Memory B cell (primary cell): ENCODE measurements around the gene RAG2.

Experiments used
- ATAC-seq: fragments of 150-1000 bp; cut with Tn5 transposase; 2 replicates; pipeline ENCODE4 v1.10.0; 2021; ENCODE audit warnings: low read depth, mild to moderate bottlenecking, moderate library complexity
- DNase-seq, 2 donors: peaks; one replicate each; pipeline ENCODE4 v3.0.0; 2022; ENCODE audit warnings: low spot score in 2 of 2
- H3K27ac Mint-ChIP-seq: one replicate; pipeline ENCODE4 v1.8.0; 2022; ENCODE audit warnings: mild to moderate bottlenecking, moderate library complexity, mixed read lengths
- H3K27me3 Mint-ChIP-seq: one replicate; pipeline ENCODE4 v1.8.0; 2022; ENCODE audit warnings: mixed read lengths
- H3K36me3 Mint-ChIP-seq: one replicate; pipeline ENCODE4 v1.8.0; 2022; ENCODE audit warnings: mild to moderate bottlenecking, mixed read lengths
- H3K4me1 Mint-ChIP-seq: one replicate; pipeline ENCODE4 v1.8.0; 2022; ENCODE audit warnings: mixed read lengths
- H3K4me3 Mint-ChIP-seq: one replicate; pipeline ENCODE4 v1.8.0; 2022; ENCODE audit warnings: mild to moderate bottlenecking, moderate library complexity, mixed read lengths
- H3K9me3 Mint-ChIP-seq: one replicate; pipeline ENCODE4 v1.8.0; 2022; ENCODE audit warnings: mixed read lengths

Gene RAG2

DNA sequence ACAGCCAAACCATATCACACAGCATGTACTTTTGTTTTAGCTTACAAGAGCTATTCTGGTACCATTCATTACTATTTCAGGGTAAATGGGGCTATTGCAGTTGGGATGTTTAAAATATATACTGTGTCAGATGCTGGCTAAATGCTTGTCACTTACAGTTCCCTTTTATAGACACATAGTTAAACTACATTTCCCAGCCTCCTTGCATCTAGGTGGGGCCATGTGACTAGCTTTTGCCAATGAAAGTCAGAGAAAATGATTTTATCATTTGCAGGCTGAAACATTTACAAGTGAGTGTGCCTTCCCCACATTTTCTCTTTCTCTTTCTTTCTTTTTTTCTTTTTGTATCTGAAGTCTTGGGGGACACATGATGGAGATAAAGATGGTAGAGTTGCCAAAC, 11.5 kb downstream of the RAG2 start:
- ATAC-seq (no peak), DNase-seq (no peak)
- Mint-ChIP-seq H3K9me3 (peaks cover 7% of the 10 kb centered on the region), H3K4me3 (no peak overlapping the region), H3K27me3 (peaks cover 13% of the 10 kb centered on the region), H3K4me1 (no peaks in the 10 kb centered on the region), H3K27ac (no peak overlapping the region), H3K36me3 (peaks cover 3% of the 10 kb centered on the region)

DNA sequence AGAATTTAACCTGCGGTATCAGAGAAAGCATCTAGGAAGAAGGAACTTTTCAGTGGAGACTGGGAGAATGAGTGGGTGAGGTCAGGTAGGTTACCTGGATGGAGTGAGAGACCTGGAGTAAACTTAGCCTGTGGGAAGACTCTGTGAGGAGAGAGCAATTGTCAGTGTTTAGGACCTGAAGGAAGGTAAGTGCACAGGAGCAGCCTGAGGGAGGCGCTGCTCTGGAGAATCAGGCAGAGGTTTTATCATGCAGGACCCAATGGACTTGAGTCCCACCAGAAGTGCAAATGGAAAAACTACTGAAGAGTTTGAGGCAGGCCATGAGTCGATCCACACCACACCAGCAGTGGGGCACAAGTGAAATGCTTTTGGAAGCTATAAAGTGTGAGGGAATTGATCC, 14.4 kb downstream of the RAG2 start:
- DNase-seq (no peak), ATAC-seq (no peak)
- Mint-ChIP-seq H3K27me3 (peaks cover 7% of the 10 kb centered on the region), H3K36me3 (peaks cover 5% of the 10 kb centered on the region), H3K9me3 (peaks cover 7% of the 10 kb centered on the region), H3K4me3 (no peak overlapping the region), H3K4me1 (no peaks in the 10 kb centered on the region), H3K27ac (no peak overlapping the region)

DNA sequence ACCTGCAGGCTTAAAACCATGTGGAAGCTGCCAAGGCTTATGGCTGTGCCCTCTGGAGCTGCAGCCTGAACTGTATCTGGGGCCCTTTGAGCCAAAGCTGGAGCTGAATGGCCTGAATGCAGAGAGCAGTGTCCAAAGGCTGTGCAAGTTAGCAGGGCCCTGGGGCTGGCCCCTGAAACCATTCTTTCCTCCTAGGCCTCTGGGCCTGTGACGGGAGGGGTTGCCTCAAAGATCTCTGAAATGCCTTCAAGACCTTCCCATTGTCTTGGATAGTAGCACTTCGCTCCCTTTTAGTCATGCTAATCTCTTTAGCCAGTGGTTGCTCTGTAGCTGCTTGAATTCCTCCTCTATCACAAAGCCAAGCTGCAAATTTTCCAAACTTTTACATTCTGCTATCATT, 16.5 kb downstream of the RAG2 start:
- DNase-seq (no peak), ATAC-seq (no peak)
- Mint-ChIP-seq H3K9me3 (peaks cover 7% of the 10 kb centered on the region), H3K4me1 (no peaks in the 10 kb centered on the region), H3K4me3 (no peak overlapping the region), H3K36me3 (peaks cover 5% of the 10 kb centered on the region), H3K27me3 (peaks cover 3% of the 10 kb centered on the region), H3K27ac (no peak overlapping the region)

DNA sequence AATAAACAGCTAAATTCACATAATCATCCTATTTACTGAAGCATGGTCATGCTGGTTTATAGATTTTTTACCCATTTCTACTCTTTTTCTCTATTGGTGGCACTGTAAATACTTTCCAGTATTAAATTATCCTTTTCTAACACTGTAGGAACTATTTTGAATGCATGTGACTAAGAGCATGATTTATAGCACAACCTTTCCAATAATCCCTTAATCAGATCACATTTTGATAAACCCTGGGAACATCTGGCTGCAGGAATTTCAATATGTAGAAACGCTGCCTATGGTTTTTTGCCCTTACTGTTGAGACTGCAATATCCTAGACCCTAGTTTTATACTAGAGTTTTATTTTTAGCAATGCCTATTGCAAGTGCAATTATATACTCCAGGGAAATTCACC, 19.6 kb downstream of the RAG2 start:
- DNase-seq: no peak
- H3K4me1 Mint-ChIP-seq: no peaks in the 10 kb centered on the region
- peaks cover 9% of the 10 kb centered on the region for H3K27me3 Mint-ChIP-seq
- H3K27ac Mint-ChIP-seq: no peak overlapping the region
- peaks cover 7% of the 10 kb centered on the region for H3K9me3 Mint-ChIP-seq
- ATAC-seq: no peak
- H3K36me3 Mint-ChIP-seq: peaks cover 10% of the 10 kb centered on the region
- H3K4me3 Mint-ChIP-seq: no peak overlapping the region

- no peak for DNase-seq
Observed at GRCh38 chr11:36577859-36578258, 20.2 kb downstream of the RAG2 start.

GRCh38 chr11:36577373-36577772, 20.7 kb downstream of the RAG2 start:
- Mint-ChIP-seq H3K27me3 (peaks cover 8% of the 10 kb centered on the region), H3K4me1 (no peaks in the 10 kb centered on the region), H3K36me3 (peaks cover 10% of the 10 kb centered on the region), H3K4me3 (no peak overlapping the region), H3K27ac (no peak overlapping the region), H3K9me3 (peaks cover 7% of the 10 kb centered on the region)
- ATAC-seq (no peak), DNase-seq (no peak)

More at GRCh38 chr11:36577859-36578258, 20.2 kb downstream of the RAG2 start:
- no peak overlapping the region for H3K4me3 Mint-ChIP-seq
- no peak for ATAC-seq
- no peak overlapping the region for H3K27ac Mint-ChIP-seq
- H3K36me3 Mint-ChIP-seq: peaks cover 10% of the 10 kb centered on the region
- peaks cover 8% of the 10 kb centered on the region for H3K27me3 Mint-ChIP-seq
- no peaks in the 10 kb centered on the region for H3K4me1 Mint-ChIP-seq
- H3K9me3 Mint-ChIP-seq: peaks cover 7% of the 10 kb centered on the region

- ATAC-seq: no peak
- Mint-ChIP-seq H3K4me3 (no peak overlapping the region), H3K9me3 (no peaks in the 10 kb centered on the region), H3K27me3 (peaks cover 18% of the 10 kb centered on the region), H3K4me1 (no peaks in the 10 kb centered on the region), H3K27ac (no peak overlapping the region), H3K36me3 (peaks cover 5% of the 10 kb centered on the region)
- no peak for DNase-seq
Observed at GRCh38 chr11:36574486-36574885, 23.6 kb downstream of the RAG2 start.

- ATAC-seq (no peak), DNase-seq (no peak)
- no peak overlapping the region for H3K4me3 Mint-ChIP-seq
- peaks cover 2% of the 10 kb centered on the region for H3K4me1 Mint-ChIP-seq
- H3K36me3 Mint-ChIP-seq: peaks cover 2% of the 10 kb centered on the region
- no peaks in the 10 kb centered on the region for H3K9me3 Mint-ChIP-seq
- H3K27ac Mint-ChIP-seq: no peak overlapping the region
- H3K27me3 Mint-ChIP-seq: peaks cover 26% of the 10 kb centered on the region
Observed at GRCh38 chr11:36569095-36569494, 28.9 kb downstream of the RAG2 start.

DNA sequence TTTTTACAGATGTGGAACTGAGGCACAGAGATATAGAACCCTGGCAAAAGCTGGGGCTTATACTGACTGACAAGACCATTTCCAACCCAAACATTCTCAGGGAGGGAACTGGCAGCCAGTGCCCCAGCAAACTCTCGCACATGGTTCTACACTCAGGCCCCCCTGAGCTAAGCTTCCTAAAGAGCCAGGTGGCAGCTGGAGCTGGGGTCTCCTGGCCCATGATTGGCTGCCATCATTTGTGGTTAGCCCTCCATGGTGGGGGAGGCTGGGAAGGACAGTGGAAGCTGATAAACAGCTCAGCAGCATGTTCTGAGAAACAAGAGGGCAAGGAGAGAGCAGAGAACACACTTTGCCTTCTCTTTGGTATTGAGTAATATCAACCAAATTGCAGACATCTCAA, 30.3 kb downstream of the RAG2 start, which contains the start of gene RAG1:
RAG1 (plus strand) TSS at position 314 of the 400 bp plus-strand sequence. CDS start 5,298 bp downstream, outside the sequence.
- H3K27me3 Mint-ChIP-seq: peaks cover 25% of the 10 kb centered on the region
- ATAC-seq (no peak), DNase-seq (no peak)
- peaks cover 2% of the 10 kb centered on the region for H3K4me1 Mint-ChIP-seq
- H3K27ac Mint-ChIP-seq: no peak within 1 kb of the TSS
- H3K4me3 Mint-ChIP-seq: no peak within 1 kb of the TSS
- no peaks in the 10 kb centered on the region for H3K9me3 Mint-ChIP-seq
- H3K36me3 Mint-ChIP-seq: peaks cover 1% of the 10 kb centered on the region

DNA sequence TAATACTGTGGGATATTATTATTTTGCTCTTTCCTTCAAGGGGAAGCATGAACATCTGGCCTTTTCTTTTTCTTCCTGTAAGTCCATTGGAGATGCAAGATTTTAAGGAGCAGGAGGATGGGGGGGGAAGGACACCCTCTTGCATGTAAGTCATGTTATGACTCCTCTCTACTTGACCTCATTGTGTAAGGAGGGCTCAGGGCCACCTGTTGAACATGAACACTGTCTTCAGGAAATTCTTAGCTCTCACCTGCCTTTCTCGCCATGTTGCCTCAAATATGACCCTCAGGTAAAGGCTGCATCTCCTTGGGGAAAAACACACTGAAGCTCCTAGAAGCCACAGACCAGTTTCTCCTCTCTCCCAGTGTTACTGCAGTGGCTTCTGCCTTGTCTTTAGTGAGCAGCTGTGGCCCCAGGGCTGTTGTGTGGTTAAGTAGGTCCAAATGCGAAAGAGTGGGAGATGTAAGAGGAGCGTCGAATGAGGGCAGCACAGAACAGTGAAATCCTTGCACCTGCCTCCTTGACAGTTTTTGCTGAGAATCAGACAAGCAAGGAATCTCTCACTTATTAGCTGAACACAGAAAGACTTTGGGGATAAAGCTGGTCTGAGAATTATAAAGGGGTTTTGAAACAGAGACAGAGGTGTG, 31.5 kb downstream of the RAG2 start:
- Mint-ChIP-seq H3K27ac (no peak overlapping the region), H3K36me3 (peaks cover 1% of the 10 kb centered on the region), H3K27me3 (peaks cover 22% of the 10 kb centered on the region), H3K4me3 (no peak overlapping the region), H3K9me3 (no peaks in the 10 kb centered on the region), H3K4me1 (peaks cover 2% of the 10 kb centered on the region)
- DNase-seq: no peak
- ATAC-seq: no peak

DNA sequence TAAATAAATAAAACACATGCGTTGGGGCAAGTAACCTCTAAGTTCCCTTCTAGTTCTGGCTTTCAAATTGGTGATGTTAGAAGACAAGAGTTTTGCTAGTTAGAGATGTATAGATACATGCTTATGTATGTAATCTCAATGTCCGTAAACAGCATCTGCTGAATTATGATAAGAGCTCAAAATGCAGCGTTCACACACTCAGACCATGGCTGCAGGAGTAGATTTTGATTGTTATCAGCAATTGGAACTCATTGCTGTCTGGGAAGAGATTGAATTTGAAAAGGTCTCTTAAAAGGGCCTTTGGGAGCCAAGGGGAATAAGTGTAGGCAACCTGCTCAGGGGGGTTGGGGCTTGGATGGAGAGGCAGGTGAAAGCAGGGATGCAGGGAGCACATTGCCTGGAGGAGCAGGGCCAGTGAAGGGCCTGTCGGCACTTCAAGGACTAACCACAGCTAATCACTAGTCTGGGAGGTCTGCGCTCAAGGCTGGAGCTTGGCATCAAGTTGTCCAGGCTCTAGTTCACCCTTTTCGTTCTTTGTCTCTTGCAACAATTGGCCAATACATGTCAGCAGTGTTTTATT, 32.9 kb downstream of the RAG2 start:
- ATAC-seq (no peak), DNase-seq (no peak)
- Mint-ChIP-seq H3K4me1 (peaks cover 2% of the 10 kb centered on the region), H3K4me3 (no peak overlapping the region), H3K27ac (no peak overlapping the region), H3K9me3 (peaks cover 1% of the 10 kb centered on the region), H3K27me3 (peaks cover 20% of the 10 kb centered on the region), H3K36me3 (peaks cover 1% of the 10 kb centered on the region)

GRCh38 chr11:36564376-36565030, 33.5 kb downstream of the RAG2 start:
- H3K27me3 Mint-ChIP-seq: peaks cover 22% of the 10 kb centered on the region
- H3K4me3 Mint-ChIP-seq: peak overlapping the region; percentile 37

GRCh38 chr11:36558571-36559413, 39.2 kb downstream of the RAG2 start:
- no peak for ATAC-seq
- peak overlapping the region; percentile 1 for H3K4me3 Mint-ChIP-seq

More at GRCh38 chr11:36564376-36565030, 33.5 kb downstream of the RAG2 start:
- ATAC-seq (peak; percentile 34), DNase-seq (no peak)
- Mint-ChIP-seq H3K27ac (no peak overlapping the region), H3K9me3 (peaks cover 5% of the 10 kb centered on the region), H3K4me1 (peaks cover 2% of the 10 kb centered on the region), H3K36me3 (peaks cover 1% of the 10 kb centered on the region)

DNA sequence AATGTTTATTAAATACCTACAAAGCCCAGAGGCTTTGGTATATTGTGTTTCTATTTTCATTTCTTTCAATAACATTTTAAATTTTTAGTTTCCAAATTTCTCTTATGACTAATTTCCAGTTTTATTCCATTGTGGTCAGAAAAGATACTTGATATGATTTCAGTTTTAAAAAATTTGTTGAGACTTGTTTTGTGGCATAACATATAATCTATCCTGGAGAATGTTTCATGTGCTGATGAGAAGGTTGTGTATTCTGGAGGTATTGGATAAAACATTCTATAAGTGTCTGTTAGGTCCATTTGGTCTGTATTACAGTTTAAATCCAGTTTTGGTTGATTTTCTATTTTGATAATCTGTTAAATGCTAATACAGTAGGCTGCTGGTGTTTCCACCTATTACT, 40.0 kb downstream of the RAG2 start:
- peaks cover 10% of the 10 kb centered on the region for H3K9me3 Mint-ChIP-seq
- no peak overlapping the region for H3K27ac Mint-ChIP-seq
- no peak overlapping the region for H3K4me3 Mint-ChIP-seq
- H3K4me1 Mint-ChIP-seq: peaks cover 3% of the 10 kb centered on the region
- DNase-seq: no peak
- no peaks in the 10 kb centered on the region for H3K36me3 Mint-ChIP-seq
- no peak for ATAC-seq
- H3K27me3 Mint-ChIP-seq: peaks cover 7% of the 10 kb centered on the region

More at GRCh38 chr11:36558571-36559413, 39.2 kb downstream of the RAG2 start:
- peaks cover 7% of the 10 kb centered on the region for H3K27me3 Mint-ChIP-seq
- peaks cover 10% of the 10 kb centered on the region for H3K9me3 Mint-ChIP-seq
- no peak for DNase-seq
- no peak overlapping the region for H3K27ac Mint-ChIP-seq
- peaks cover 3% of the 10 kb centered on the region for H3K4me1 Mint-ChIP-seq
- H3K36me3 Mint-ChIP-seq: no peaks in the 10 kb centered on the region
